ENCODE data around the gene SYNE1.
"Not testable (repeated sequence)": the region's sequence is repeated elsewhere in the genome, so short reads cannot be mapped to it uniquely, and the experiment has no call there.

- TF ChIP-seq CBFB (IDR thresholded peaks at IDR 0.05; ENCODE audit: low read depth); RCOR1 (conservative IDR thresholded peaks at IDR 0.05; ENCODE audit: low read depth, low read length); CTCF (IDR thresholded peaks at IDR 0.05 in 2 of 3, conservative IDR thresholded peaks at IDR 0.05 in 1 of 3; ENCODE audit: control insufficient read depth in 2 of 3, extremely low read depth in 1 of 3, insufficient read depth in 1 of 3, low read depth in 3 of 3, low read length in 3 of 3); NFIC (IDR thresholded peaks at IDR 0.05; ENCODE audit: low read depth, low read length); POLR2A (IDR thresholded peaks at IDR 0.05; ENCODE audit: low read depth, low read length); PBX3 (IDR thresholded peaks at IDR 0.05; ENCODE audit: insufficient replicate concordance, low read depth, low read length); USF1 (IDR thresholded peaks at IDR 0.05; ENCODE audit: borderline replicate concordance, extremely low read length, insufficient read depth, low read depth, low read length); CREB1 (IDR thresholded peaks at IDR 0.05; ENCODE audit: low read depth); STAT3 (IDR thresholded peaks at IDR 0.05; ENCODE audit: low read depth, low read length); EZH2 (IDR thresholded peaks at IDR 0.05; ENCODE audit: borderline replicate concordance, control insufficient read depth, low read depth, low read length); SPI1 (IDR thresholded peaks at IDR 0.05; ENCODE audit: borderline replicate concordance, insufficient read depth, low read depth, low read length); ZNF687 (IDR thresholded peaks at IDR 0.05); RAD51 (IDR thresholded peaks at IDR 0.05); TAF1 (IDR thresholded peaks at IDR 0.05; ENCODE audit: borderline replicate concordance, low read depth, low read length): not testable (repeated sequence)
Measured at GRCh38 chr6:152558798-152559197, 78.4 kb downstream of the SYNE1 start.
